ENCODE measurements around the gene PEX5.

PEX5 gene

DNA sequence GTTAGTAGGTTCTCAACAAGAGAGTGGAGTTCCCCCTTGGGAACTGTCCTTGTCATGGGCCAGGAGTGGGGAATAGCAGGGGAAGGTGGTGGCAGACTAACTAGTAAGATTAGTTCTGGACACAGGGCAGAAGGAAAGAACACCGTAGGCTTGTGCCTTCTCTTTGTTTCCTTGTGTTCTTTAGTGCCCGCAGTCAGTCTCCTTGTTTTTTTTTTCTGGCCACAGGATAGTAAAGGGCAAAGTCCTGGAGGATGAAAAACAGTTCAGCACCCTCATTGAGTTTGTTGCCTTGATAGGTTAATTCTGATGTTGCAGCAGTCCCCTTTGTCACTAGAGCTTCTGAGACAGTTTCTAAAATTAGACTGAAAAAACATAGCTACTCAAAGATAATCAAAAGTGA, 8.4 kb downstream of the PEX5 start:
- no peak overlapping the region for H3K4me2 ChIP-seq (ENCODE audit: low read depth, low read length, poor library complexity, severe bottlenecking)
- H3K9me2 ChIP-seq (replicated peaks; ENCODE audit: low read depth, low read length): no peaks in the 10 kb centered on the region
- H3K36me3 ChIP-seq (ENCODE audit: insufficient read depth, low read length): peaks cover 27% of the 10 kb centered on the region; the same call in 1 of the 2 replicates
- peaks cover 5% of the 10 kb centered on the region; the same call in 1 of the 2 replicates for H3K79me2 ChIP-seq (ENCODE audit: insufficient read depth, low read length)
- no peaks in the 10 kb centered on the region for H3K27me3 ChIP-seq (ENCODE audit: insufficient read depth, low read length, poor library complexity, severe bottlenecking)
- H3K9ac ChIP-seq (ENCODE audit: low read depth, low read length, poor library complexity, severe bottlenecking): no peak overlapping the region
- H2AFZ ChIP-seq (ENCODE audit: low read length): no peak overlapping the region
- no peaks in the 10 kb centered on the region for H3K9me3 ChIP-seq (ENCODE audit: insufficient read depth, low read depth, low read length)
- H3K4me3 ChIP-seq (ENCODE audit: low read length, poor library complexity, severe bottlenecking): no peak overlapping the region
- peaks cover 6% of the 10 kb centered on the region; the same call in 1 of the 2 replicates for H3F3A ChIP-seq (ENCODE audit: low read depth)
- peaks cover 5% of the 10 kb centered on the region for H4K20me1 ChIP-seq (ENCODE audit: insufficient read depth, low read length, poor library complexity, severe bottlenecking)
- no peak for TF ChIP-seq EZH2phosphoT487 (IDR thresholded peaks at IDR 0.05; ENCODE audit: borderline replicate concordance)
- TF ChIP-seq, protein P1, sequence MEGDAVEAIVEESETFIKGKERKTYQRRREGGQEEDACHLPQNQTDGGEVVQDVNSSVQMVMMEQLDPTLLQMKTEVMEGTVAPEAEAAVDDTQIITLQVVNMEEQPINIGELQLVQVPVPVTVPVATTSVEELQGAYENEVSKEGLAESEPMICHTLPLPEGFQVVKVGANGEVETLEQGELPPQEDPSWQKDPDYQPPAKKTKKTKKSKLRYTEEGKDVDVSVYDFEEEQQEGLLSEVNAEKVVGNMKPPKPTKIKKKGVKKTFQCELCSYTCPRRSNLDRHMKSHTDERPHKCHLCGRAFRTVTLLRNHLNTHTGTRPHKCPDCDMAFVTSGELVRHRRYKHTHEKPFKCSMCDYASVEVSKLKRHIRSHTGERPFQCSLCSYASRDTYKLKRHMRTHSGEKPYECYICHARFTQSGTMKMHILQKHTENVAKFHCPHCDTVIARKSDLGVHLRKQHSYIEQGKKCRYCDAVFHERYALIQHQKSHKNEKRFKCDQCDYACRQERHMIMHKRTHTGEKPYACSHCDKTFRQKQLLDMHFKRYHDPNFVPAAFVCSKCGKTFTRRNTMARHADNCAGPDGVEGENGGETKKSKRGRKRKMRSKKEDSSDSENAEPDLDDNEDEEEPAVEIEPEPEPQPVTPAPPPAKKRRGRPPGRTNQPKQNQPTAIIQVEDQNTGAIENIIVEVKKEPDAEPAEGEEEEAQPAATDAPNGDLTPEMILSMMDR (conservative IDR thresholded peaks at IDR 0.05; ENCODE audit: low read length): no peak
- H3K4me1 ChIP-seq (ENCODE audit: insufficient read depth, low read length, poor library complexity, severe bottlenecking): peaks cover 27% of the 10 kb centered on the region

DNA sequence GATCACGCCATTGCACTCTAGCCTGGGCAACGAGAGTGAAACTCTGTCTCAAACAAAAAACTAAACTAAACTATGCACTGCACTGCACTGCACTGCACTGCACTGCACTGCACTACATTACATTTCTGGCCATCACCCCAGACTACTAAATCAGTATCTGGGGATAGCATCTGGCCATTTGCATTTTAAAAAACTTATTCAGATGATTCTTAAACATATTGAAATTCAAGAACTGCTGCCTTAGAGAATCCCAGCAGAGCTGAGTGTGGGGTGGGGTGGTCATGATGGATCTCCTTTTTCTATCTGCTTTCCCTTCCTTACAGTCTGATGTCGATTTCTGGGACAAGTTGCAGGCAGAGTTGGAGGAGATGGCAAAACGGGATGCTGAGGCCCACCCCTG, 13.6 kb downstream of the PEX5 start:
- Histone ChIP-seq H3K36me3 (ENCODE audit: insufficient read depth, low read length) (peaks cover 76% of the 10 kb centered on the region; the same call in 1 of the 2 replicates), H3K9ac (ENCODE audit: low read depth, low read length, poor library complexity, severe bottlenecking) (no peak overlapping the region), H3K27me3 (ENCODE audit: insufficient read depth, low read length, poor library complexity, severe bottlenecking) (no peaks in the 10 kb centered on the region), H3K9me2 (replicated peaks; ENCODE audit: low read depth, low read length) (no peaks in the 10 kb centered on the region), H3F3A (ENCODE audit: low read depth) (no peaks in the 10 kb centered on the region), H3K9me3 (ENCODE audit: insufficient read depth, low read depth, low read length) (no peaks in the 10 kb centered on the region), H3K4me2 (ENCODE audit: low read depth, low read length, poor library complexity, severe bottlenecking) (no peak overlapping the region), H4K20me1 (ENCODE audit: insufficient read depth, low read length, poor library complexity, severe bottlenecking) (no peaks in the 10 kb centered on the region), H3K4me1 (ENCODE audit: insufficient read depth, low read length, poor library complexity, severe bottlenecking) (no peaks in the 10 kb centered on the region), H3K79me2 (ENCODE audit: insufficient read depth, low read length) (no peaks in the 10 kb centered on the region), H2AFZ (ENCODE audit: low read length) (no peak overlapping the region), H3K4me3 (ENCODE audit: low read length, poor library complexity, severe bottlenecking) (no peak overlapping the region)
- no peak for TF ChIP-seq EZH2phosphoT487 (IDR thresholded peaks at IDR 0.05; ENCODE audit: borderline replicate concordance)
- TF ChIP-seq, protein P1 (conservative IDR thresholded peaks at IDR 0.05; ENCODE audit: low read length): no peak

DNA sequence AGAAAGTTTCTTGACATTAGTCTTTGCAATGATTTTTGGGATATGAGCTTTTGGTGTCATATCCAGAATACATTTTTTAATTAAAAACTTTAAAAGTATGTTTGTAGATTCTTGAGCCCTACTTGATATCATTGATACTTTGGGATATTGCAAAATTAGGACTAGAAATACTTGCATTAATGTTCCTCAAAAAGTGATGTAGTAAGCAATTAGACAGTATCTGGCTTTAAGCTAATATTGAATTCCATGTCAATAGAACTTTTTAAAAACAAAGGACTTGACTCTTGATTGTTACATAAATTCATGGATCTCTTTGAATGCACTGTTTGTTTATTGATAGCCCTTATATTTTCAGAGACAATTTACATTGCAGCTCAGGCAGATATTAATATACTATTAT, 15.6 kb downstream of the PEX5 start:
- Histone ChIP-seq H2AFZ (ENCODE audit: low read length) (no peak overlapping the region), H3K9me2 (replicated peaks; ENCODE audit: low read depth, low read length) (no peaks in the 10 kb centered on the region), H3K9ac (ENCODE audit: low read depth, low read length, poor library complexity, severe bottlenecking) (no peak overlapping the region), H3K9me3 (ENCODE audit: insufficient read depth, low read depth, low read length) (no peaks in the 10 kb centered on the region), H3K79me2 (ENCODE audit: insufficient read depth, low read length) (no peaks in the 10 kb centered on the region), H3K36me3 (ENCODE audit: insufficient read depth, low read length) (peaks cover 91% of the 10 kb centered on the region; the same call in 1 of the 2 replicates), H4K20me1 (ENCODE audit: insufficient read depth, low read length, poor library complexity, severe bottlenecking) (no peaks in the 10 kb centered on the region), H3K4me2 (ENCODE audit: low read depth, low read length, poor library complexity, severe bottlenecking) (no peak overlapping the region), H3F3A (ENCODE audit: low read depth) (no peaks in the 10 kb centered on the region), H3K4me3 (ENCODE audit: low read length, poor library complexity, severe bottlenecking) (no peak overlapping the region), H3K4me1 (ENCODE audit: insufficient read depth, low read length, poor library complexity, severe bottlenecking) (no peaks in the 10 kb centered on the region), H3K27me3 (ENCODE audit: insufficient read depth, low read length, poor library complexity, severe bottlenecking) (no peaks in the 10 kb centered on the region)
- TF ChIP-seq, protein P1 (conservative IDR thresholded peaks at IDR 0.05; ENCODE audit: low read length): no peak
- TF ChIP-seq EZH2phosphoT487 (IDR thresholded peaks at IDR 0.05; ENCODE audit: borderline replicate concordance): no peak

Data from Loucy (cell line).